ENCODE data around the gene PARD3B. TPM values are rescaled to one million over a fixed set of nuclear protein-coding genes. Genes with fewer than 3 reads are reported as not detected.

The PARD3B gene
- total and polyA plus RNA-seq, 2 of the 4 experiments (the other 2 are of a cell fraction): 3.3 to 15.6 TPM

GRCh38 chr2:205141381-205141780 lies 596.1 kb downstream of the PARD3B start:
- Histone ChIP-seq H4K20me1 (ENCODE audit: insufficient read depth, low read length) (no peaks in the 10 kb centered on the region), H3K36me3 (ENCODE audit: control insufficient read depth, insufficient read depth, low read length) (0 out of 2 replicates have a peak, but pooled peaks cover 2% of the 10 kb centered on the region), H3K18ac (ENCODE audit: low read depth, low read length) (no peak overlapping the region), H3K4me3 (ENCODE audit: insufficient read depth, low read depth, low read length) (no peak overlapping the region), H3K79me1 (ENCODE audit: low read depth in 1 of 2, low read length in 2 of 2) (no peaks in the 10 kb centered on the region), H3K14ac (replicated peaks; ENCODE audit: low read depth, low read length) (no peak overlapping the region), H3K4ac (ENCODE audit: low read depth, low read length) (no peak overlapping the region), H3K9me3 (ENCODE audit: control insufficient read depth, insufficient read depth, low read length) (peaks cover 2% of the 10 kb centered on the region; the same call in 1 of the 2 replicates), H3K9ac (ENCODE audit: low read depth, low read length) (no peak overlapping the region), H2AK5ac (ENCODE audit: low read depth, low read length) (no peak overlapping the region), H3K4me2 (ENCODE audit: low read depth, low read length) (no peak overlapping the region), H4K8ac (ENCODE audit: low read depth in 2 of 2, low read length in 2 of 2) (no peak overlapping the region), H3K9me1 (ENCODE audit: insufficient read depth, low read length) (peaks cover 2% of the 10 kb centered on the region; the same call in 1 of the 2 replicates), H2AK9ac (replicated peaks; ENCODE audit: low read depth, low read length, poor library complexity) (no peak overlapping the region), H3K27ac (ENCODE audit: insufficient read depth, low read length) (no peak overlapping the region), H2AFZ (replicated peaks; ENCODE audit: low read length, poor library complexity) (no peak overlapping the region), H4K5ac (ENCODE audit: low read depth, low read length) (no peak overlapping the region), H2BK20ac (ENCODE audit: low read depth, low read length) (no peak overlapping the region), H3K27me3 (ENCODE audit: control insufficient read depth, insufficient read depth, low read length) (no peaks in the 10 kb centered on the region), H2BK120ac (ENCODE audit: low read depth, low read length) (no peak overlapping the region), H4K91ac (ENCODE audit: insufficient read depth, low read depth, low read length) (no peak overlapping the region), H3K23ac (ENCODE audit: low read depth, low read length) (no peak overlapping the region), H3K56ac (ENCODE audit: extremely low read depth, insufficient read depth, low read length) (no peak overlapping the region), H3K4me1 (ENCODE audit: control insufficient read depth, insufficient read depth, low read length) (no peaks in the 10 kb centered on the region), H2BK15ac (ENCODE audit: low read depth, low read length) (no peak overlapping the region), H2BK5ac (ENCODE audit: low read depth, low read length, poor library complexity, severe bottlenecking) (no peak overlapping the region)
- no CpG with 5 or more reads among the region's 1 CpG for WGBS, 2 experiments (ENCODE audit: extremely low coverage in 2 of 2, insufficient read length in 1 of 2)
- DNase-seq (no peak), ATAC-seq (ENCODE audit: low read depth) (no peak)
- ChIA-PET CTCF (no interaction called here), POLR2A (ENCODE audit: unreplicated experiment) (no interaction called here)
- no TSS peak for BruUV-seq (replicated peaks)
- TF ChIP-seq FOS (IDR thresholded peaks at IDR 0.05; ENCODE audit: low read depth, low read length) (no peak), CHD1 (IDR thresholded peaks at IDR 0.05; ENCODE audit: low read depth, low read length) (no peak), RAD21 (IDR thresholded peaks at IDR 0.05; ENCODE audit: low read length) (no peak), SMC3 (IDR thresholded peaks at IDR 0.05; ENCODE audit: low read depth, low read length) (no peak), CTCF (conservative IDR thresholded peaks at IDR 0.05; ENCODE audit: low read depth, low read length) (no peak), MXI1 (IDR thresholded peaks at IDR 0.05; ENCODE audit: borderline replicate concordance, low read depth, low read length) (no peak), POLR2A (IDR thresholded peaks at IDR 0.05; ENCODE audit: low read depth, low read length) (no peak), RFX5 (IDR thresholded peaks at IDR 0.05; ENCODE audit: low read depth, low read length) (no peak), CEBPB (IDR thresholded peaks at IDR 0.05; ENCODE audit: low read depth, low read length) (no peak), MAZ (IDR thresholded peaks at IDR 0.05; ENCODE audit: borderline replicate concordance, low read depth, low read length) (no peak), BHLHE40 (IDR thresholded peaks at IDR 0.05; ENCODE audit: low read depth, low read length) (no peak), NFE2L2 (IDR thresholded peaks at IDR 0.05; ENCODE audit: low read depth, low read length) (no peak), MAFK (IDR thresholded peaks at IDR 0.05; ENCODE audit: low read depth, low read length) (no peak), USF2 (IDR thresholded peaks at IDR 0.05; ENCODE audit: low read depth, low read length) (no peak), RCOR1 (IDR thresholded peaks at IDR 0.05; ENCODE audit: insufficient replicate concordance, low read length) (no peak), ELK1 (IDR thresholded peaks at IDR 0.05; ENCODE audit: borderline replicate concordance, low read depth, low read length) (no peak)
- intact Hi-C loops (cut with micrococcal nuclease): no loop called here
- dilution Hi-C loops (cut with HindIII; ENCODE audit: low sequenced_read_pairs, unreplicated experiment): no loop called here
- in situ Hi-C loops (cut with MboI; ENCODE audit: low sequenced_read_pairs): no loop called here
